Measurements from ENCODE around the gene ATP11A.
"Not testable (repeated sequence)": the region's sequence is repeated elsewhere in the genome, so short reads cannot be mapped to it uniquely, and the experiment has no call there.

The ATP11A gene

GRCh38 chr13:112683581-112683980, 6.3 kb upstream of the ATP11A start:
- Mint-ChIP-seq H3K27me3 (no peaks in the 10 kb centered on the region), H3K4me3 (no peak overlapping the region), H3K4me1 (peaks cover 14% of the 10 kb centered on the region), H3K27ac (no peak overlapping the region), H3K9me3 (no peaks in the 10 kb centered on the region)
- ATAC-seq (no peak), DNase-seq (no peak)

- H3K27ac Mint-ChIP-seq = no peak overlapping the region
- ATAC-seq (no peak), DNase-seq (no peak)
- no peak overlapping the region for H3K4me3 Mint-ChIP-seq
- H3K27me3 Mint-ChIP-seq = no peaks in the 10 kb centered on the region
- H3K9me3 Mint-ChIP-seq = no peaks in the 10 kb centered on the region
- peaks cover 20% of the 10 kb centered on the region for H3K4me1 Mint-ChIP-seq
Measured at GRCh38 chr13:112684071-112684845, 5.6 kb upstream of the ATP11A start.

DNA sequence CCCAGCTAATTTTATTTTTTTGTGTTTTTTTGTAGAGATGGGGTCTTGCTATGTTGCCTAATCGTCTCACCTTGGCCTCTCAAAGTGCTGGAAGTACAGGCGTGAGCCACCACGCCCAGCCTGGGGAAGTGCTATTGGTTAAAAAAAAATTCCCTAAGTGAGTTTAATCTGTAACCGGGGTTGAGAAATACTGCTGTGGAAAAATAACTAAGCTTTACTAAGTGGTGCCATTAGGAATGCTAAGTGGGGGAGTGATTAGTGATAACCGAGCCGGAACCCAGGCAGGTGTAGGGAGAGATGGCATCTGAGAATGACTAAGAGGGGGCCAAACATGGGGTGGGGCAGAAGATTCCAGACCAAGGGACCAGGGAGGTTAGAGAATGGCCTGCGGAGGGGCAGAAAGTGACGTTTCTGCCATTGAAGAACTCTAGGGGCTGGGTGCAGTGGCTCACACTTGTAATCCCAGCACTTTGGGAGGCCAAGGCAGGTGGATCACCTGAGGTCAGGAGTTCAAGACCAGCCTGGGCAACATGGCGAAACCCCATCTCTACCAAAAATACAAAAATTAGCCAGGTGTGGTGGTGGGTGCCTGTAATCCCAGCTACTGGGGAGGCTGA, 4.5 kb upstream of the ATP11A start:
- not testable (repeated sequence) for H3K4me3 Mint-ChIP-seq, H3K9me3 Mint-ChIP-seq, ATAC-seq, H3K27me3 Mint-ChIP-seq, H3K27ac Mint-ChIP-seq, DNase-seq
- peaks cover 24% of the 10 kb centered on the region for H3K4me1 Mint-ChIP-seq

DNA sequence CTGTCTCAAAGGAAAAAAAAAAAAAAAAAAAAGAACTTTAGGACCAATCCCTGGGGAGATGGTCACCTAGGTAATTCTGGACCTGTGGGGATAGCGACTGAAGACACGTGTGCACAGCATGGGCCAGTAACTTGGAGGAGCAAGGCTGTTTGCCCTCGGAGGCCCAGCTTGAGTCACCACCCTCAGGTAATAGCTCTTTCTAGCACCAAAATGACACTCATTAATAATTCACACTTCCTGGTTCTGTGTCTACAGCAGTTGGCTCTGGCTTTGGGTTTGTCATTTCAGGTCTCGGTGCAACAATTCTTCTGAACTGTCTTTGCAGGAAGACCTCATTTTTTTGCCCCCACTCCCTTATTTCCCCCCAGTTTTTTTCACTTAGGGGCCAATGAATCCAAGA, 3.9 kb upstream of the ATP11A start:
- Mint-ChIP-seq H3K4me1 (peaks cover 26% of the 10 kb centered on the region), H3K27ac (no peak overlapping the region), H3K4me3 (no peak overlapping the region), H3K9me3 (no peaks in the 10 kb centered on the region), H3K27me3 (no peaks in the 10 kb centered on the region)
- ATAC-seq (no peak), DNase-seq (no peak)

GRCh38 chr13:112686364-112686763, 3.5 kb upstream of the ATP11A start:
- DNase-seq (no peak), ATAC-seq (no peak)
- H3K27ac Mint-ChIP-seq = no peak overlapping the region
- no peak overlapping the region for H3K4me3 Mint-ChIP-seq
- peaks cover 30% of the 10 kb centered on the region for H3K4me1 Mint-ChIP-seq
- H3K9me3 Mint-ChIP-seq = no peaks in the 10 kb centered on the region
- H3K27me3 Mint-ChIP-seq = no peaks in the 10 kb centered on the region

GRCh38 chr13:112686987-112687386, 2.9 kb upstream of the ATP11A start:
- Mint-ChIP-seq H3K4me1 (peaks cover 37% of the 10 kb centered on the region), H3K4me3 (no peak overlapping the region), H3K9me3 (no peaks in the 10 kb centered on the region), H3K27ac (no peak overlapping the region), H3K27me3 (no peaks in the 10 kb centered on the region)
- DNase-seq = no peak
- ATAC-seq = no peak

DNA sequence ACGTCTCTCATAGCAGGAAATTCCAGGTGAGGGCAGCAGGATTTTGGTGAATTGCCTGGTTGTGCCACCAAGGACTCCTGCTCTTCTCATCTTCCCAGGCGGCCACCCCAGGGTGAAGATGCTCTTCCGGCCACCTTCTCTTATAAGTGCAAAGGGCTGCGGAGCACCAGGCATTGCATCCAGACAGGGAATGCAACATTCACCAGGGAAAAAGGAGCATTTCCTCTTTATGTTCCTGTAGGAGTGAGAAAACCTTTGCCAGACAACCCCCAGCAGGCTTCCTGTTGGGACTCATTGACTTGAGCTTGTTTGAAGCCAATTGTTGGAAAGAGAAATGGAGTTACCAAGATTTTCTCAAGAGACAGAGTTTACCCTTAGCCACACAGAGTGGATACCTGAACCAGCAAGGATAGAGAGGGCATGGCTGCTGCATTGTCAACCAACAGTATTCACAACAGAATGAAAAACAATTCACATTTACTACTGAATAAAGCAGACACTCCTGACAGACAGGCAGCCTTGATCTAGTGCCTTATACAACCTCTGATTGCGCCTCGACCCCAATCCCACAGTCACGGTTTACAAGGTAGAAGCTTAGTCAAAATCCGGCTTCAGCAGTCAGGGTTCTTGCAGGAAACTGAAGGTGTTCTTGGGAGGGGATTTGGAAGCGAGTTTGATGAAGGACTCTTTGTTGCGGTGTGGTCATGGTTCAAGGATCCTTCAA, 1.8 kb upstream of the ATP11A start:
- peaks cover 47% of the 10 kb centered on the region for H3K4me1 Mint-ChIP-seq
- ATAC-seq (no peak), DNase-seq (no peak)
- H3K9me3 Mint-ChIP-seq = no peaks in the 10 kb centered on the region
- peak overlapping the region; percentile 16 to 38 for H3K27ac Mint-ChIP-seq
- H3K4me3 Mint-ChIP-seq = peak overlapping the region; percentile 79 to 94
- H3K27me3 Mint-ChIP-seq = no peaks in the 10 kb centered on the region

- H3K4me1 Mint-ChIP-seq = peaks cover 53% of the 10 kb centered on the region
- DNase-seq (peak; percentile 37 to 57), ATAC-seq (peak; percentile 40)
- H3K9me3 Mint-ChIP-seq = no peaks in the 10 kb centered on the region
- H3K27ac Mint-ChIP-seq = peak overlapping the region; percentile 38 to 83
- peak overlapping the region; percentile 79 to 94 for H3K4me3 Mint-ChIP-seq
- no peaks in the 10 kb centered on the region for H3K27me3 Mint-ChIP-seq
Measured at GRCh38 chr13:112688560-112689302, 1.1 kb upstream of the ATP11A start.

DNA sequence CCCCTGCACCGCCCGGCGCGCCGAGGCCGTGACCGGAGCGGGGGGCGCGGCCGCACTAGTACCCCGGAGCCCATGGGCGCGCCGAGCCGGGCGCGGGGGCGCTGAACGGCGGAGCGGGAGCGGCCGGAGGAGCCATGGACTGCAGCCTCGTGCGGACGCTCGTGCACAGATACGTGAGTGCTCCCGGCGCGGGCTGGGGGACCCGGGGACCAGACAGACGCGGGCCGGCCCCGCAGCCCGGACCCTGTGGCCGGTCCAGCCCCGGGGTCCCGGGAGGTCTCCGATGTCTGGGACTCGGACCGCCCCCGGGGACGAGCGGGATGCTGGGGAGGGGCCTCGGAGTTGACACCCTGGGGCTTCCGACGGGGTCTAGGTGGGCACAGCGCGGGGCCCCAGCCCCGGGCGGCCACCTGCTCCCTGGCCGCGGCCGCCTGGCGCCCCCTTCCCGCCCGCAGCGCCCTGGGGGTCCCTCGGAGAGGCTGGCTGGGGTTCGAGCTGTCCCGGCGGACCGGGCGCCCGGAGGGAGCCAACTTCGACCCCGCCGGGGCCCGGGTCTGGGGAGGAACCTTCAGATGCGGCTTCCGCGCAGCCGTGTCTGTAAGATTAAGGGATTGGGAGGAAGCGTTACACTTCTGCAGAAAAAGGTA, 568 bp downstream of the ATP11A start:
- peaks cover 63% of the 10 kb centered on the region for H3K4me1 Mint-ChIP-seq
- peak overlapping the region; percentile 88 to 93 for H3K4me3 Mint-ChIP-seq
- H3K27ac Mint-ChIP-seq = peak overlapping the region in 1 of 2 donors; percentile 78
- no peaks in the 10 kb centered on the region for H3K27me3 Mint-ChIP-seq
- no peaks in the 10 kb centered on the region for H3K9me3 Mint-ChIP-seq
- ATAC-seq (peak; percentile 39), DNase-seq (peak; percentile 9 to 26)

DNA sequence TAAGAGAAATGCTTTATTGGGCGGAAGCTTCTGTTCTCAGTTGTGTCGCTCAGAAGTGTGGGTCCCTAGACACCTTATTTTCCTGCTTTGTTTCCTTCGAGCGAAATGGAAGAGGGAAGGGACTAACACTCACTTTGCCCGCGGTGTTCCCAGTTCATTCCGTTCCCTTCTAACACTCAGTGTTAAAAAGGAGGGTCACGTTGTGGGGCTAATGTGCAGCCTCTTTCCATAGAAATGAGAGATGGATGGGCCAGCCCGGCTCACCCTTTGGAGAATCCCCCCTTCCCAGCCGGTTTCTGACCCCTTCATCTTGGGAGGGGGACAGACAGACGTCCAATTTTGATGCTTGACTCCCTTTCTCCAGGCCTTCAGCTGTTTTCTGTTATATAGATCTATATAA, 2.3 kb downstream of the ATP11A start:
- no peaks in the 10 kb centered on the region for H3K27me3 Mint-ChIP-seq
- no peak overlapping the region for H3K27ac Mint-ChIP-seq
- ATAC-seq (no peak), DNase-seq (no peak)
- peaks cover 63% of the 10 kb centered on the region for H3K4me1 Mint-ChIP-seq
- peak overlapping the region; percentile 88 to 93 for H3K4me3 Mint-ChIP-seq
- H3K9me3 Mint-ChIP-seq = no peaks in the 10 kb centered on the region

- Mint-ChIP-seq H3K27ac (no peak overlapping the region), H3K4me1 (peaks cover 60% of the 10 kb centered on the region), H3K9me3 (no peaks in the 10 kb centered on the region)
Measured at GRCh38 chr13:112692586-112692985, 2.7 kb downstream of the ATP11A start.

GRCh38 chr13:112693831-112694497, 4.1 kb downstream of the ATP11A start:
- Mint-ChIP-seq H3K27ac (peak overlapping the region in 1 of 2 donors; percentile 72), H3K4me3 (no peak overlapping the region), H3K4me1 (peaks cover 56% of the 10 kb centered on the region), H3K27me3 (no peaks in the 10 kb centered on the region), H3K9me3 (no peaks in the 10 kb centered on the region)
- ATAC-seq (no peak), DNase-seq (no peak)

More at GRCh38 chr13:112692586-112692985, 2.7 kb downstream of the ATP11A start:
- Mint-ChIP-seq H3K27me3 (no peaks in the 10 kb centered on the region), H3K4me3 (peak overlapping the region in 1 of 2 donors; percentile 88)
- ATAC-seq (no peak), DNase-seq (no peak)

- H3K4me3 Mint-ChIP-seq = no peak overlapping the region
- no peaks in the 10 kb centered on the region for H3K27me3 Mint-ChIP-seq
- no peak overlapping the region for H3K27ac Mint-ChIP-seq
- peaks cover 56% of the 10 kb centered on the region for H3K4me1 Mint-ChIP-seq
- no peak for DNase-seq
- no peaks in the 10 kb centered on the region for H3K9me3 Mint-ChIP-seq
- ATAC-seq = no peak
Measured at GRCh38 chr13:112695121-112695520, 5.3 kb downstream of the ATP11A start.

DNA sequence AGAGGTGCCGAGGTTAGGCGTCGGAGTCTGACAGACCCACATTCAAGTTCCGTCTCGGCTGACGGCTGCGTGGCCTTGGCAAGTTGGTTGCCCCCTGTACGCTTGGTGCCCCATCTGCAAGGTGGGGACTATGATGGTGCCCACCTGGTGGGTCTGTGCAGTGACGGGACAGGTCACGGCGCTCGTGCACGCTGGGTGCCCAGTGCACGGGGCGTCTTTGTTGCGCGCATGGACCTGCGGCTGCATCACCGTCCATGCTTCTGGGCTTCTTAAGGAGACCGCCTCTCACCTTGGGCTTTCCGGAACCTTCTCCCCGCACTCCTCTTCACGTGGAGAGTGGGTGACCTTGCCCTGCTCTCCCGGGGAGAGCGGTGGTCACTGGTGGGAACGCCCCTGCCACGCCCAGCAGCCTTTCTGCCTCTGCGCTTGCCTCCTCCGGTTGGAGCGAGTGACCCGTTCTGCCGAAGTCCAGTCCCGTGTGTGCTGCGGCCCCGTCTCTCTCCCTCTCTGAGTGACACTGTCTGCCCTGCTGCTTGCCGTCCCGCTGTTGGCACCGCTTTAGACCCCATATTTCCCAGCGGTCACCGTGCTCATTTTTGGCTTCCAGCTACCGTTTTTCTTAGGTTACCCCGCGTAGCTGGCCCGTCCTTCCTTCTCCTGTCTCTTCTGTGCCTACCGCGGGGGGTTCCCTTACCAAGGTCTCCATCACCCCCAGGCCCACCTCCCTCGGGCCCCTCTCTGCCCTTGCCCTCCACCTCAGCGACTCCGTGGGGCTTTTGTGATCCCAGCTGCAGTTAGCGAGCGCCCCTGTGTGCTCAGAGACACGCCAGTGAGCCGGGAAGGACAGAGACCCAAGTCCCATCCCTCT, 6.4 kb downstream of the ATP11A start:
- no peak for DNase-seq
- H3K4me1 Mint-ChIP-seq = peaks cover 59% of the 10 kb centered on the region
- ATAC-seq = peak; percentile 18
- H3K9me3 Mint-ChIP-seq = no peaks in the 10 kb centered on the region
- H3K4me3 Mint-ChIP-seq = no peak overlapping the region
- no peak overlapping the region for H3K27ac Mint-ChIP-seq
- H3K27me3 Mint-ChIP-seq = no peaks in the 10 kb centered on the region

Measured in stimulated activated naive CD8-positive, alpha-beta T cell treated with anti-CD3 and anti-CD28 coated beads, Interleukin-15, amount 100 ng/mL, for 72 hours (primary cell).